WTC11 (cell line): ENCODE measurements around the gene SAPCD2. TPM values are rescaled to one million over a fixed set of nuclear protein-coding genes. Genes with fewer than 3 reads are reported as not detected.

Experiments
- ATAC-seq: fragments of 200-7000 bp; cut with Tn5 transposase; 2 replicates; pipeline ENCODE4 v1.10.0; 2021; ENCODE audit warnings: mild to moderate bottlenecking, moderate library complexity
- CTCF ChIA-PET: fragments of 300-600 bp; sonication (Branson Sonifier 250); formaldehyde crosslinking; loops from one replicate; lab custom pipeline; 2021; ENCODE audit warnings: antibody characterized with exemption; lab: Charles Lee
- POLR2A ChIA-PET: fragments of 350-600 bp; sonication (Branson Sonifier 250); formaldehyde crosslinking; loops from one replicate; lab custom pipeline; 2021; ENCODE audit warnings: antibody characterized with exemption; lab: Charles Lee
- DNase-seq: peaks from one replicate; pipeline ENCODE4 v3.0.0; 2021; ENCODE audit warnings: low spot score
- H3K27ac Mint-ChIP-seq: 2 replicates; pipeline ENCODE4 v1.8.0; 2021; ENCODE audit warnings: mixed read lengths
- H3K27me3 Mint-ChIP-seq: 2 replicates; pipeline ENCODE4 v1.8.0; 2021; ENCODE audit warnings: low read depth, mild to moderate bottlenecking, moderate library complexity, mixed read lengths
- H3K36me3 Mint-ChIP-seq: 2 replicates; pipeline ENCODE4 v1.8.0; 2021; ENCODE audit warnings: mixed read lengths
- H3K4me1 Mint-ChIP-seq: 2 replicates; pipeline ENCODE4 v1.8.0; 2022; ENCODE audit warnings: mixed read lengths
- H3K4me3 Mint-ChIP-seq: 2 replicates; pipeline ENCODE4 v1.8.0; 2021; ENCODE audit warnings: mild to moderate bottlenecking, moderate library complexity, mixed read lengths
- H3K9me3 Mint-ChIP-seq: 2 replicates; pipeline ENCODE4 v1.8.0; 2021; ENCODE audit warnings: mixed read lengths
- CBFB ChIP-seq: sonication (generic); formaldehyde crosslinking; IDR thresholded peaks from 2 replicates; pipeline ENCODE4 v1.8.1; 2022; ENCODE audit warnings: mild to moderate bottlenecking, low read depth, missing genetic modification reagents
- CREB1 ChIP-seq: sonication (generic); formaldehyde crosslinking; IDR thresholded peaks from 2 replicates; pipeline ENCODE4 v1.8.0; 2023; ENCODE audit warnings: mild to moderate bottlenecking, missing genetic modification reagents
- CREM ChIP-seq: sonication (generic); formaldehyde crosslinking; IDR thresholded peaks from 2 replicates; pipeline ENCODE4 v1.8.1; 2022; ENCODE audit warnings: mild to moderate bottlenecking, missing genetic modification reagents, moderate library complexity
- GABPB1 ChIP-seq: sonication (generic); formaldehyde crosslinking; IDR thresholded peaks from 2 replicates; pipeline ENCODE4 v1.8.1; 2023; ENCODE audit warnings: mild to moderate bottlenecking, missing genetic modification reagents
- HMGA2 ChIP-seq: fragments of 250-450 bp; sonication (Bioruptor Pico); IDR thresholded peaks from 2 replicates; pipeline ENCODE4 v1.4.0; 2021; ENCODE audit warnings: mild to moderate bottlenecking, moderate library complexity
- IRF2 ChIP-seq: sonication (generic); formaldehyde crosslinking; IDR thresholded peaks from 2 replicates; pipeline ENCODE4 v1.8.0; 2022; ENCODE audit warnings: low read depth, missing genetic modification reagents, borderline replicate concordance
- JUN ChIP-seq: sonication (generic); formaldehyde crosslinking; IDR thresholded peaks from 2 replicates; pipeline ENCODE4 v1.8.0; 2023; ENCODE audit warnings: mild to moderate bottlenecking, missing genetic modification reagents
- NFE2L1 ChIP-seq: sonication (generic); formaldehyde crosslinking; IDR thresholded peaks from 2 replicates; pipeline ENCODE4 v1.8.1; 2023; ENCODE audit warnings: missing genetic modification reagents
- RORB ChIP-seq: fragments of 250-450 bp; sonication (Bioruptor Pico); IDR thresholded peaks from 2 replicates; pipeline ENCODE4 v1.9.0; 2021; ENCODE audit warnings: mild to moderate bottlenecking
- SP1 ChIP-seq: sonication (generic); formaldehyde crosslinking; conservative IDR thresholded peaks from 2 replicates; pipeline ENCODE4 v1.8.1; 2022; ENCODE audit warnings: missing genetic modification reagents
- TEAD1 ChIP-seq: sonication (generic); formaldehyde crosslinking; IDR thresholded peaks from 2 replicates; pipeline ENCODE4 v1.8.0; 2022; ENCODE audit warnings: mild to moderate bottlenecking, missing genetic modification reagents
- ZBTB21 ChIP-seq: sonication (generic); formaldehyde crosslinking; IDR thresholded peaks from 2 replicates; pipeline ENCODE4 v1.8.1; 2023; ENCODE audit warnings: mild to moderate bottlenecking, missing genetic modification reagents, borderline replicate concordance
- ZNF121 ChIP-seq: sonication (generic); formaldehyde crosslinking; IDR thresholded peaks from 2 replicates; pipeline ENCODE4 v1.8.0; 2023; ENCODE audit warnings: missing genetic modification reagents
- ZNF232 ChIP-seq: sonication (generic); formaldehyde crosslinking; IDR thresholded peaks from 2 replicates; pipeline ENCODE4 v1.8.0; 2022; ENCODE audit warnings: mild to moderate bottlenecking, missing genetic modification reagents
- ZNF317 ChIP-seq: sonication (generic); formaldehyde crosslinking; IDR thresholded peaks from 2 replicates; pipeline ENCODE4 v1.8.1; 2023; ENCODE audit warnings: low read depth, mild to moderate bottlenecking, moderate library complexity, missing genetic modification reagents, borderline replicate concordance
- ZNF396 ChIP-seq: fragments of 250-450 bp; sonication (Bioruptor Pico); IDR thresholded peaks from 2 replicates; pipeline ENCODE4 v1.8.0; 2021; ENCODE audit warnings: mild to moderate bottlenecking, moderate library complexity, borderline replicate concordance
- ZNF423 ChIP-seq: fragments of 250-450 bp; sonication (Bioruptor Pico); IDR thresholded peaks from 2 replicates; pipeline ENCODE4 v2.1.2; 2022; ENCODE audit warnings: mild to moderate bottlenecking, moderate library complexity
- total RNA-seq: library from RNA; stranded (reverse); gene quantifications from 3 replicates; pipeline ENCODE4 v1.2.3, GENCODE V29; 2021
- TF ChIP-seq, protein P1 (sequence below): sonication (generic); formaldehyde crosslinking; IDR thresholded peaks from 2 replicates; pipeline ENCODE4 v1.8.0; 2022; ENCODE audit warnings: mild to moderate bottlenecking, missing genetic modification reagents
- TF ChIP-seq, protein P2 (sequence below): fragments of 250-450 bp; sonication (Bioruptor Pico); IDR thresholded peaks from 2 replicates; pipeline ENCODE4 v1.8.0; 2021; ENCODE audit warnings: mild to moderate bottlenecking
- TF ChIP-seq, protein P3 (sequence below): fragments of 250-450 bp; sonication (Bioruptor Pico); IDR thresholded peaks from 2 replicates; pipeline ENCODE4 v1.9.0; 2021; ENCODE audit warnings: mild to moderate bottlenecking
- TF ChIP-seq, protein P4 (sequence below): sonication (generic); formaldehyde crosslinking; IDR thresholded peaks from 2 replicates; pipeline ENCODE4 v1.8.1; 2023; ENCODE audit warnings: mild to moderate bottlenecking, missing genetic modification reagents, borderline replicate concordance
- TF ChIP-seq, protein P5 (sequence below): sonication (generic); formaldehyde crosslinking; conservative IDR thresholded peaks from 2 replicates; pipeline ENCODE4 v1.8.1; 2022; ENCODE audit warnings: mild to moderate bottlenecking, missing genetic modification reagents
- TF ChIP-seq, protein P6 (sequence below): sonication (generic); formaldehyde crosslinking; IDR thresholded peaks from 2 replicates; pipeline ENCODE4 v1.8.1; 2022; ENCODE audit warnings: low read depth, missing genetic modification reagents, borderline replicate concordance
- TF ChIP-seq, protein P7 (sequence below): sonication (generic); formaldehyde crosslinking; IDR thresholded peaks from 2 replicates; pipeline ENCODE4 v1.8.1; 2022; ENCODE audit warnings: missing genetic modification reagents, borderline replicate concordance

The SAPCD2 gene
- total RNA-seq, 1 experiment from 2014 or later, result 67.0 TPM

DNA sequence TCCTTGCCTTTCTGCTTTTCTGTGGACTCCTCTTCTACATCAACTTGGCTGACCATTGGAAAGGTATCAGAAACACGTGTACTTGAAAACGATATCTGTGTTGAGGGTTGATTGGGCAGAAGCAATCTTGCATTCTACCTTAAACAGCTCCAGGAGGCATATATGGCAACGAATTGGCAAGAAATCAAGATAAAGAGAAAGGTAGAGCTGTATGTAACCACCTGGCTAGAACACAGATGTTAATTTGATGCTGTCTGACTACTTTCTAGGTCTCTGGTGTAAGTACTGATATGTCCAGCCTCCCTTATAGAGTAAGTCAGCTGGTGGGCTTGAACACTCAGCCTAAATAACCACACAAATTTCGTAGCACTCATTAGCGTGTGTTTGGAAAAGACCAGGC, 17.8 kb upstream of the SAPCD2 start:
- Mint-ChIP-seq H3K4me1 (peaks cover 16% of the 10 kb centered on the region), H3K9me3 (no peaks in the 10 kb centered on the region), H3K4me3 (peak overlapping the region; percentile 85), H3K27me3 (peaks cover 9% of the 10 kb centered on the region), H3K27ac (peak overlapping the region; percentile 26; the same call in 1 of the 2 replicates), H3K36me3 (peaks cover 16% of the 10 kb centered on the region)
- DNase-seq (no peak), ATAC-seq (no peak)
- CTCF ChIA-PET, result interaction anchor here (0.6 to 8.7 kb wide), 3 partner anchors 20 to 87 kb away, joined by 3 to 177 read pairs (median 4); partner anchors contain the start of gene SAPCD2
- POLR2A ChIA-PET, result no interaction called here
- TF ChIP-seq IRF2 (no peak), GABPB1 (CRISPR knock-in tag) (no peak), ZBTB21 (CRISPR knock-in tag) (no peak), RORB (CRISPR knock-in tag) (no peak), HMGA2 (CRISPR knock-in tag) (no peak), JUN (CRISPR knock-in tag) (no peak), CREM (no peak), CREB1 (CRISPR knock-in tag) (no peak)
- TF ChIP-seq, protein P1, sequence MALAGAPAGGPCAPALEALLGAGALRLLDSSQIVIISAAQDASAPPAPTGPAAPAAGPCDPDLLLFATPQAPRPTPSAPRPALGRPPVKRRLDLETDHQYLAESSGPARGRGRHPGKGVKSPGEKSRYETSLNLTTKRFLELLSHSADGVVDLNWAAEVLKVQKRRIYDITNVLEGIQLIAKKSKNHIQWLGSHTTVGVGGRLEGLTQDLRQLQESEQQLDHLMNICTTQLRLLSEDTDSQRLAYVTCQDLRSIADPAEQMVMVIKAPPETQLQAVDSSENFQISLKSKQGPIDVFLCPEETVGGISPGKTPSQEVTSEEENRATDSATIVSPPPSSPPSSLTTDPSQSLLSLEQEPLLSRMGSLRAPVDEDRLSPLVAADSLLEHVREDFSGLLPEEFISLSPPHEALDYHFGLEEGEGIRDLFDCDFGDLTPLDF (CRISPR knock-in tag), result no peak
- TF ChIP-seq, protein P2, sequence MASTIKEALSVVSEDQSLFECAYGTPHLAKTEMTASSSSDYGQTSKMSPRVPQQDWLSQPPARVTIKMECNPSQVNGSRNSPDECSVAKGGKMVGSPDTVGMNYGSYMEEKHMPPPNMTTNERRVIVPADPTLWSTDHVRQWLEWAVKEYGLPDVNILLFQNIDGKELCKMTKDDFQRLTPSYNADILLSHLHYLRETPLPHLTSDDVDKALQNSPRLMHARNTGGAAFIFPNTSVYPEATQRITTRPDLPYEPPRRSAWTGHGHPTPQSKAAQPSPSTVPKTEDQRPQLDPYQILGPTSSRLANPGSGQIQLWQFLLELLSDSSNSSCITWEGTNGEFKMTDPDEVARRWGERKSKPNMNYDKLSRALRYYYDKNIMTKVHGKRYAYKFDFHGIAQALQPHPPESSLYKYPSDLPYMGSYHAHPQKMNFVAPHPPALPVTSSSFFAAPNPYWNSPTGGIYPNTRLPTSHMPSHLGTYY, result no peak
- TF ChIP-seq, protein P3, sequence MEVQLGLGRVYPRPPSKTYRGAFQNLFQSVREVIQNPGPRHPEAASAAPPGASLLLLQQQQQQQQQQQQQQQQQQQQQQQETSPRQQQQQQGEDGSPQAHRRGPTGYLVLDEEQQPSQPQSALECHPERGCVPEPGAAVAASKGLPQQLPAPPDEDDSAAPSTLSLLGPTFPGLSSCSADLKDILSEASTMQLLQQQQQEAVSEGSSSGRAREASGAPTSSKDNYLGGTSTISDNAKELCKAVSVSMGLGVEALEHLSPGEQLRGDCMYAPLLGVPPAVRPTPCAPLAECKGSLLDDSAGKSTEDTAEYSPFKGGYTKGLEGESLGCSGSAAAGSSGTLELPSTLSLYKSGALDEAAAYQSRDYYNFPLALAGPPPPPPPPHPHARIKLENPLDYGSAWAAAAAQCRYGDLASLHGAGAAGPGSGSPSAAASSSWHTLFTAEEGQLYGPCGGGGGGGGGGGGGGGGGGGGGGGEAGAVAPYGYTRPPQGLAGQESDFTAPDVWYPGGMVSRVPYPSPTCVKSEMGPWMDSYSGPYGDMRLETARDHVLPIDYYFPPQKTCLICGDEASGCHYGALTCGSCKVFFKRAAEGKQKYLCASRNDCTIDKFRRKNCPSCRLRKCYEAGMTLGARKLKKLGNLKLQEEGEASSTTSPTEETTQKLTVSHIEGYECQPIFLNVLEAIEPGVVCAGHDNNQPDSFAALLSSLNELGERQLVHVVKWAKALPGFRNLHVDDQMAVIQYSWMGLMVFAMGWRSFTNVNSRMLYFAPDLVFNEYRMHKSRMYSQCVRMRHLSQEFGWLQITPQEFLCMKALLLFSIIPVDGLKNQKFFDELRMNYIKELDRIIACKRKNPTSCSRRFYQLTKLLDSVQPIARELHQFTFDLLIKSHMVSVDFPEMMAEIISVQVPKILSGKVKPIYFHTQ (CRISPR knock-in tag), result no peak

DNA sequence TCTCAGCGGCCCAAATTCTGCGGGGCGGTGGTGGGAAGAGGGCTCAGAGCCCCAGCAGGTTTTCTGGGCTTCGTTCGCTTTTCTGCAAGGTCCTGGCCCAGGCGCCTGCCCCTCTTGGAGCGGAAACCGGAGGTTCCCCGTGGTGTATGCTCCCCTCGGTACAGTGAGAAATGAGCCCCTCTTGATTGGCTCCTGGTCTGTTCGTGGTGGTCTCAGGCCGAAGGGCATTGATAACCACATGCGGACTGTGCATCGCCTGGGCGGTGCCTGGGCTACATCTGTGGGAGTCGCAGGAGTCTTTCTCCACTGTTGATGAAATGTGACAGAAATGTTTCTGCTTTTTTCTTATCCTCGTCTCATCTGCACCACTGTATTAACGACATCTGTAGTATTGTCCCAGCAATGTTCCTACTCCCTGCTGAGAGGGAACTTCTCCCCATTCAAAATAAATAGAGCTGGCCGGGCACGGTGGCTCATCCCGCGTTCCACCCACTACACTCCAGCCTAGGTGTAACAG, 17.1 kb upstream of the SAPCD2 start:
- H3K27me3 Mint-ChIP-seq, result peaks cover 9% of the 10 kb centered on the region
- DNase-seq (peak; percentile 31), ATAC-seq (peak; percentile 0; the same call in 1 of the 2 replicates)
- peaks cover 16% of the 10 kb centered on the region for H3K4me1 Mint-ChIP-seq
- H3K27ac Mint-ChIP-seq, result peak overlapping the region; percentile 91
- CTCF ChIA-PET, result interaction anchor here (0.5 to 8.7 kb wide), 25 partner anchors 10 to 336 kb away, joined by 3 to 177 read pairs (median 5); partner anchors contain the start of genes C8G, EXD3, NOXA1 and NPDC1
- peaks cover 10% of the 10 kb centered on the region for H3K36me3 Mint-ChIP-seq
- H3K9me3 Mint-ChIP-seq, result no peaks in the 10 kb centered on the region
- POLR2A ChIA-PET, result interaction anchor here (0.9 to 2.2 kb wide), 5 partner anchors 10 to 135 kb away, joined by 3 to 21 read pairs (median 5); partner anchors contain the start of genes SAPCD2, TPRN and UAP1L1
- H3K4me3 Mint-ChIP-seq, result peak overlapping the region; percentile 85
- TF ChIP-seq, protein P4, sequence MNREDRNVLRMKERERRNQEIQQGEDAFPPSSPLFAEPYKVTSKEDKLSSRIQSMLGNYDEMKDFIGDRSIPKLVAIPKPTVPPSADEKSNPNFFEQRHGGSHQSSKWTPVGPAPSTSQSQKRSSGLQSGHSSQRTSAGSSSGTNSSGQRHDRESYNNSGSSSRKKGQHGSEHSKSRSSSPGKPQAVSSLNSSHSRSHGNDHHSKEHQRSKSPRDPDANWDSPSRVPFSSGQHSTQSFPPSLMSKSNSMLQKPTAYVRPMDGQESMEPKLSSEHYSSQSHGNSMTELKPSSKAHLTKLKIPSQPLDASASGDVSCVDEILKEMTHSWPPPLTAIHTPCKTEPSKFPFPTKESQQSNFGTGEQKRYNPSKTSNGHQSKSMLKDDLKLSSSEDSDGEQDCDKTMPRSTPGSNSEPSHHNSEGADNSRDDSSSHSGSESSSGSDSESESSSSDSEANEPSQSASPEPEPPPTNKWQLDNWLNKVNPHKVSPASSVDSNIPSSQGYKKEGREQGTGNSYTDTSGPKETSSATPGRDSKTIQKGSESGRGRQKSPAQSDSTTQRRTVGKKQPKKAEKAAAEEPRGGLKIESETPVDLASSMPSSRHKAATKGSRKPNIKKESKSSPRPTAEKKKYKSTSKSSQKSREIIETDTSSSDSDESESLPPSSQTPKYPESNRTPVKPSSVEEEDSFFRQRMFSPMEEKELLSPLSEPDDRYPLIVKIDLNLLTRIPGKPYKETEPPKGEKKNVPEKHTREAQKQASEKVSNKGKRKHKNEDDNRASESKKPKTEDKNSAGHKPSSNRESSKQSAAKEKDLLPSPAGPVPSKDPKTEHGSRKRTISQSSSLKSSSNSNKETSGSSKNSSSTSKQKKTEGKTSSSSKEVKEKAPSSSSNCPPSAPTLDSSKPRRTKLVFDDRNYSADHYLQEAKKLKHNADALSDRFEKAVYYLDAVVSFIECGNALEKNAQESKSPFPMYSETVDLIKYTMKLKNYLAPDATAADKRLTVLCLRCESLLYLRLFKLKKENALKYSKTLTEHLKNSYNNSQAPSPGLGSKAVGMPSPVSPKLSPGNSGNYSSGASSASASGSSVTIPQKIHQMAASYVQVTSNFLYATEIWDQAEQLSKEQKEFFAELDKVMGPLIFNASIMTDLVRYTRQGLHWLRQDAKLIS, result no peak
- no peak for TF ChIP-seq CBFB (CRISPR knock-in tag)
- no peak for TF ChIP-seq ZNF423 (CRISPR knock-in tag)
- TF ChIP-seq, protein P5, sequence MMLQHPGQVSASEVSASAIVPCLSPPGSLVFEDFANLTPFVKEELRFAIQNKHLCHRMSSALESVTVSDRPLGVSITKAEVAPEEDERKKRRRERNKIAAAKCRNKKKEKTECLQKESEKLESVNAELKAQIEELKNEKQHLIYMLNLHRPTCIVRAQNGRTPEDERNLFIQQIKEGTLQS, result no peak
- no peak for TF ChIP-seq NFE2L1
- TF ChIP-seq ZNF396 (CRISPR knock-in tag), result no peak
- no peak for TF ChIP-seq ZNF232 (CRISPR knock-in tag)
- TF ChIP-seq, protein P6, sequence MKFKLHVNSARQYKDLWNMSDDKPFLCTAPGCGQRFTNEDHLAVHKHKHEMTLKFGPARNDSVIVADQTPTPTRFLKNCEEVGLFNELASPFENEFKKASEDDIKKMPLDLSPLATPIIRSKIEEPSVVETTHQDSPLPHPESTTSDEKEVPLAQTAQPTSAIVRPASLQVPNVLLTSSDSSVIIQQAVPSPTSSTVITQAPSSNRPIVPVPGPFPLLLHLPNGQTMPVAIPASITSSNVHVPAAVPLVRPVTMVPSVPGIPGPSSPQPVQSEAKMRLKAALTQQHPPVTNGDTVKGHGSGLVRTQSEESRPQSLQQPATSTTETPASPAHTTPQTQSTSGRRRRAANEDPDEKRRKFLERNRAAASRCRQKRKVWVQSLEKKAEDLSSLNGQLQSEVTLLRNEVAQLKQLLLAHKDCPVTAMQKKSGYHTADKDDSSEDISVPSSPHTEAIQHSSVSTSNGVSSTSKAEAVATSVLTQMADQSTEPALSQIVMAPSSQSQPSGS (CRISPR knock-in tag), result no peak
- no peak for TF ChIP-seq ZNF317
- no peak for TF ChIP-seq RORB (CRISPR knock-in tag)
- no peak for TF ChIP-seq SP1 (CRISPR knock-in tag)
- TF ChIP-seq, protein P7, sequence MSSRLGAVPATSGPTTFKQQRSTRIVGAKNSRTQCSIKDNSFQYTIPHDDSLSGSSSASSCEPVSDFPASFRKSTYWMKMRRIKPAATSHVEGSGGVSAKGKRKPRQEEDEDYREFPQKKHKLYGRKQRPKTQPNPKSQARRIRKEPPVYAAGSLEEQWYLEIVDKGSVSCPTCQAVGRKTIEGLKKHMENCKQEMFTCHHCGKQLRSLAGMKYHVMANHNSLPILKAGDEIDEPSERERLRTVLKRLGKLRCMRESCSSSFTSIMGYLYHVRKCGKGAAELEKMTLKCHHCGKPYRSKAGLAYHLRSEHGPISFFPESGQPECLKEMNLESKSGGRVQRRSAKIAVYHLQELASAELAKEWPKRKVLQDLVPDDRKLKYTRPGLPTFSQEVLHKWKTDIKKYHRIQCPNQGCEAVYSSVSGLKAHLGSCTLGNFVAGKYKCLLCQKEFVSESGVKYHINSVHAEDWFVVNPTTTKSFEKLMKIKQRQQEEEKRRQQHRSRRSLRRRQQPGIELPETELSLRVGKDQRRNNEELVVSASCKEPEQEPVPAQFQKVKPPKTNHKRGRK (CRISPR knock-in tag), result no peak
- no peak for TF ChIP-seq ZNF121 (CRISPR knock-in tag)
- TF ChIP-seq TEAD1 (CRISPR knock-in tag), result no peak
